RWPE1 (cell line): ENCODE measurements around the gene ZNF592.

Experiments used
- CTCF ChIA-PET: fragments of 350-600 bp; sonication (Branson Sonifier 250); formaldehyde crosslinking; extraction: SDS; loops from one replicate; lab custom pipeline; 2021; lab: Yijun Ruan, JAX
- POLR2A ChIA-PET: fragments of 400-600 bp; formaldehyde crosslinking; extraction: SDS; loops from one replicate; lab custom pipeline; 2020; ENCODE audit warnings: antibody characterized with exemption; ENCODE audit not compliant: low non-redundant PET; lab: Yijun Ruan, JAX
- DNase-seq: peaks from one replicate; pipeline ENCODE4 v3.0.0; 2012; ENCODE audit warnings: low spot score
- H3K27ac ChIP-seq: fragments of 450-650 bp; 2 replicates; pipeline ENCODE4 v1.5.1; 2017
- CTCF ChIP-seq: fragments of 450-650 bp; conservative IDR thresholded peaks from 2 replicates; pipeline ENCODE4 v1.5.1; 2017; ENCODE audit warnings: low read depth, mild to moderate bottlenecking

The ZNF592 gene

GRCh38 chr15:84810073-84810840 is 61.9 kb downstream of the ZNF592 start:
- H3K27ac ChIP-seq = no peak overlapping the region
- DNase-seq = no peak
- CTCF ChIA-PET = interaction anchor here (0.6 kb wide), 1 partner anchor 107 kb away, joined by 5 read pairs; no protein-coding TSS in a partner anchor
- TF ChIP-seq CTCF = no peak
- POLR2A ChIA-PET = interaction anchor here (0.5 kb wide), 1 partner anchor 197 kb away, joined by 6 read pairs; no protein-coding TSS in a partner anchor

GRCh38 chr15:84811151-84811550 is 62.8 kb downstream of the ZNF592 start:
- H3K27ac ChIP-seq = no peak overlapping the region
- no peak for DNase-seq
- TF ChIP-seq CTCF = no peak
- CTCF ChIA-PET = no interaction called here
- POLR2A ChIA-PET = no interaction called here

GRCh38 chr15:84811828-84812227 is 63.4 kb downstream of the ZNF592 start:
- DNase-seq = no peak
- H3K27ac ChIP-seq = no peak overlapping the region
- ChIA-PET POLR2A (no interaction called here), CTCF (no interaction called here)
- no peak for TF ChIP-seq CTCF

- H3K27ac ChIP-seq = no peak overlapping the region
- POLR2A ChIA-PET = no interaction called here
- CTCF ChIA-PET = no interaction called here
- DNase-seq = no peak
- TF ChIP-seq CTCF = no peak
Measured at GRCh38 chr15:84812842-84813241, 64.5 kb downstream of the ZNF592 start.

GRCh38 chr15:84813435-84813834 is 65.0 kb downstream of the ZNF592 start:
- TF ChIP-seq CTCF = no peak
- DNase-seq = no peak
- no peak overlapping the region for H3K27ac ChIP-seq
- CTCF ChIA-PET = no interaction called here
- POLR2A ChIA-PET = no interaction called here

- TF ChIP-seq CTCF = no peak
- ChIA-PET CTCF (no interaction called here), POLR2A (no interaction called here)
- H3K27ac ChIP-seq = no peak overlapping the region
- no peak for DNase-seq
Measured at GRCh38 chr15:84813931-84814330, 65.5 kb downstream of the ZNF592 start.
